Osteoblast (primary cell): ENCODE measurements around the gene GALNT3. TPM values are rescaled to one million over a fixed set of nuclear protein-coding genes. Genes with fewer than 3 reads are reported as not detected.

Source experiments
- DNase-seq: peaks from one replicate; pipeline ENCODE4 v3.0.0; 2011; ENCODE audit warnings: low spot score, mixed read lengths; ENCODE audit not compliant: insufficient read length; ENCODE audit errors: missing footprints
- H2AFZ ChIP-seq: 2 replicates; pipeline ENCODE4 v1.6.0; 2011; ENCODE audit warnings: mild to moderate bottlenecking, low read length
- H3K27ac ChIP-seq: 2 replicates; pipeline ENCODE4 v1.5.1; 2011; ENCODE audit warnings: mild to moderate bottlenecking, low read depth, low read length, moderate library complexity
- H3K27me3 ChIP-seq: 2 replicates; pipeline ENCODE4 v1.6.0; 2012; ENCODE audit warnings: mild to moderate bottlenecking, control low read depth, inconsistent platforms, low read length, moderate library complexity; ENCODE audit not compliant: insufficient read depth
- H3K36me3 ChIP-seq: 2 replicates; pipeline ENCODE4 v1.5.1; 2011; ENCODE audit warnings: mild to moderate bottlenecking, low read length, control low read depth, moderate library complexity; ENCODE audit not compliant: insufficient read depth
- H3K4me1 ChIP-seq: 2 replicates; pipeline ENCODE4 v1.5.1; 2011; ENCODE audit warnings: mild to moderate bottlenecking, low read length, control low read depth, moderate library complexity; ENCODE audit not compliant: insufficient read depth
- H3K4me2 ChIP-seq: 2 replicates; pipeline ENCODE4 v1.6.0; 2011; ENCODE audit warnings: mild to moderate bottlenecking, low read length; ENCODE audit not compliant: insufficient read depth
- H3K4me3 ChIP-seq: fragments of 200-600 bp; sonication (generic); 3 replicates; pipeline ENCODE4 v1.5.1; 2012; ENCODE audit warnings: mild to moderate bottlenecking, low read length, inconsistent platforms; ENCODE audit not compliant: insufficient read depth
- H3K79me2 ChIP-seq: 2 replicates; pipeline ENCODE4 v1.6.0; 2012; ENCODE audit warnings: mild to moderate bottlenecking, low read length, control low read depth, inconsistent platforms; ENCODE audit not compliant: insufficient read depth
- H3K9me3 ChIP-seq: 2 replicates; pipeline ENCODE4 v1.5.1; 2011; ENCODE audit warnings: low read depth, low read length, control low read depth
- H4K20me1 ChIP-seq: 2 replicates; pipeline ENCODE4 v1.6.0; 2012; ENCODE audit warnings: mild to moderate bottlenecking, low read length, control low read depth; ENCODE audit not compliant: insufficient read depth
- total RNA-seq: library from RNA; depleted of rRNA; stranded (reverse); fragments of >200 nt; gene quantifications from 2 replicates; pipeline ENCODE4 v1.2.3, GENCODE V29; 2012
- TF ChIP-seq, protein P1 (sequence below): IDR thresholded peaks from 2 replicates; pipeline ENCODE4 v1.5.1; 2011; ENCODE audit warnings: mild to moderate bottlenecking, low read depth, low read length, moderate library complexity; ENCODE audit errors: extremely low read depth

Gene GALNT3
- total RNA-seq, 1 donor, result 11.2 TPM

DNA sequence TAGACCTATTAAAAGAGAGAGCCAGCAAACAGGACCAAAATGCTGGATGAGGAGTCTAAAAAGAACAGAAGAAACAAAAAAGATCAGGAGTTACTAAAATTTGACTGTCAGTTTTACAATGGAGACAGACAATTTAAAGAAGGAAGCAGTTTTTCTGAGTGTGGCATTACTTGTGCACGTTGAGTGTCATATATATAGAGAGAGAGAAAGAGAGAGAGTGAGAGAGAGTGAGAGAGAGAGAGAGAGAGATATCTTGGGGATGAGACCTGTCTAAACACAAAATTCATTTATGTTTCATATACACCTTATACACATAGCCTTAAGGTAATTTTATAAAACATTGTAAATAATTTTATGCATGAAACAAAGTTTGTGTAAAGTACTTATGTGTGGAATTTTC, 2.1 kb upstream of the GALNT3 start:
- Histone ChIP-seq H3K4me3 (no peak overlapping the region), H3K79me2 (peaks cover 14% of the 10 kb centered on the region), H4K20me1 (no peaks in the 10 kb centered on the region), H3K27ac (no peak overlapping the region), H3K27me3 (no peaks in the 10 kb centered on the region), H2AFZ (no peak overlapping the region), H3K4me2 (no peak overlapping the region), H3K36me3 (no peaks in the 10 kb centered on the region), H3K4me1 (peaks cover 14% of the 10 kb centered on the region), H3K9me3 (no peaks in the 10 kb centered on the region)
- TF ChIP-seq, protein P1, sequence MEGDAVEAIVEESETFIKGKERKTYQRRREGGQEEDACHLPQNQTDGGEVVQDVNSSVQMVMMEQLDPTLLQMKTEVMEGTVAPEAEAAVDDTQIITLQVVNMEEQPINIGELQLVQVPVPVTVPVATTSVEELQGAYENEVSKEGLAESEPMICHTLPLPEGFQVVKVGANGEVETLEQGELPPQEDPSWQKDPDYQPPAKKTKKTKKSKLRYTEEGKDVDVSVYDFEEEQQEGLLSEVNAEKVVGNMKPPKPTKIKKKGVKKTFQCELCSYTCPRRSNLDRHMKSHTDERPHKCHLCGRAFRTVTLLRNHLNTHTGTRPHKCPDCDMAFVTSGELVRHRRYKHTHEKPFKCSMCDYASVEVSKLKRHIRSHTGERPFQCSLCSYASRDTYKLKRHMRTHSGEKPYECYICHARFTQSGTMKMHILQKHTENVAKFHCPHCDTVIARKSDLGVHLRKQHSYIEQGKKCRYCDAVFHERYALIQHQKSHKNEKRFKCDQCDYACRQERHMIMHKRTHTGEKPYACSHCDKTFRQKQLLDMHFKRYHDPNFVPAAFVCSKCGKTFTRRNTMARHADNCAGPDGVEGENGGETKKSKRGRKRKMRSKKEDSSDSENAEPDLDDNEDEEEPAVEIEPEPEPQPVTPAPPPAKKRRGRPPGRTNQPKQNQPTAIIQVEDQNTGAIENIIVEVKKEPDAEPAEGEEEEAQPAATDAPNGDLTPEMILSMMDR, result no peak
- DNase-seq, result no peak

DNA sequence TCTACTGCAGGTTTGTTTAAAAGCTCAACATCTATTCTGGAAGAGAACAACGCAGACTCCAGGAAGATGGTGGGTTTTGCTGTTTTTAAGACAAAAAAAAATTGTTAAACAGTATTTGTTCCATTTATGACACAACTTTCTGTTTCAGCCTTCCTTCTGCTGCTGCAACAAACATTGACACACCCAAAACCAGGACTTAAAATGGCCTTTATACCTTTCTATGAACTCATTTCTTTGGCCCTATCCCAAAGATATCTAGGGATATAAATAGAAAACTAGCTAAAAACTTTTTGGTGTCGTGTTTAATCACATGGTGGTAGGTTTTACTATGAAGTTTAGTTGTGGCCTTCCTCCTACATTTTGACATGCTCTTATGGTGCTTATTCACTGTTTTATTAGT, 964 bp upstream of the GALNT3 start:
- Histone ChIP-seq H3K9me3 (no peaks in the 10 kb centered on the region), H3K4me3 (peak overlapping the region; percentile 85), H3K27ac (peak overlapping the region; percentile 62), H3K27me3 (no peaks in the 10 kb centered on the region), H3K36me3 (no peaks in the 10 kb centered on the region), H3K4me2 (peak overlapping the region; percentile 93), H3K4me1 (peaks cover 25% of the 10 kb centered on the region), H4K20me1 (no peaks in the 10 kb centered on the region), H2AFZ (peak overlapping the region; percentile 95), H3K79me2 (peaks cover 24% of the 10 kb centered on the region)
- DNase-seq, result no peak
- TF ChIP-seq, protein P1, result no peak

DNA sequence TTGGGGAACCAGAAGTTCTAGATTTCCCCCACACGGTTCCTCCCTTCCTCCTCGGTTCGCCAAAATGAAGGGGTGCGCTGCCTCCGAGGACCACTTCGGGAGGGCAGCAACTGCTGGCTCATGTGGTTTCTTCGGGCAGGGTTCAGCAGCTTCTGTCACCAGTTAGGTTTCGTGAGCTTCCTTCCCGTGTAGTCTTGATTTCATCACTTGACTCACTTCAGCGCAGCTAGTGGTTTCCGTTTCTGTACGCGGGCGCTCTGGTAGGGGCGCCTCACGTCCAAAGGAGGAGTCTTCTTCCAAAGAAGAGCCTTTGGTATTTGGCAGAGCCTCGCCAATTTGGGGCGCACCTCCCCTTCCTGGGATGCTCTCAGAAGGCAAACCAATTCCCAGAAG, 485 bp upstream of the GALNT3 start:
- peaks cover 29% of the 10 kb centered on the region for H3K79me2 ChIP-seq
- DNase-seq, result peak; percentile 91
- H3K27me3 ChIP-seq, result no peaks in the 10 kb centered on the region
- H3K4me2 ChIP-seq, result peak overlapping the region; percentile 93
- no peaks in the 10 kb centered on the region for H3K9me3 ChIP-seq
- peak overlapping the region; percentile 62 for H3K27ac ChIP-seq
- H4K20me1 ChIP-seq, result no peaks in the 10 kb centered on the region
- H3K4me1 ChIP-seq, result peaks cover 27% of the 10 kb centered on the region
- no peaks in the 10 kb centered on the region for H3K36me3 ChIP-seq
- H3K4me3 ChIP-seq, result peak overlapping the region; percentile 85
- TF ChIP-seq, protein P1, result no peak
- peak overlapping the region; percentile 95 for H2AFZ ChIP-seq

- peak overlapping the region; percentile 93 for H3K4me2 ChIP-seq
- peak overlapping the region; percentile 83 for H2AFZ ChIP-seq
- no peaks in the 10 kb centered on the region for H3K27me3 ChIP-seq
- no peaks in the 10 kb centered on the region for H3K9me3 ChIP-seq
- H3K4me1 ChIP-seq, result peaks cover 33% of the 10 kb centered on the region
- TF ChIP-seq, protein P1, result no peak
- H3K36me3 ChIP-seq, result no peaks in the 10 kb centered on the region
- H3K27ac ChIP-seq, result peak overlapping the region; percentile 62
- H4K20me1 ChIP-seq, result no peaks in the 10 kb centered on the region
- peak overlapping the region; percentile 85 for H3K4me3 ChIP-seq
- peak; percentile 85 for DNase-seq
- H3K79me2 ChIP-seq, result peaks cover 42% of the 10 kb centered on the region
These were observed 777 bp downstream of the GALNT3 start for GRCh38 chr2:165793161-165793778.
